K562 (cell line): ENCODE results near the gene BMF. TPM values are rescaled to one million over a fixed set of nuclear protein-coding genes. Genes with fewer than 3 reads are reported as not detected.
A peak's percentile ranks its signal among the peaks of the same experiment; 100 is the strongest.

ENCODE experiments used
- ADNP ChIP-seq: fragments of 200-800 bp; sonication (Bioruptor generic); IDR thresholded peaks from 2 replicates; pipeline ENCODE4 v1.6.1; 2016; ENCODE audit warnings: missing genetic modification characterization, missing compliant biosample characterization
- ARID2 ChIP-seq: fragments of 450-650 bp; IDR thresholded peaks from 2 replicates; pipeline ENCODE4 v1.6.1; 2017; ENCODE audit warnings: antibody characterized with exemption, mild to moderate bottlenecking
- BDP1 ChIP-seq: IDR thresholded peaks from 3 replicates; pipeline ENCODE4 v1.6.1; 2011; ENCODE audit not compliant: insufficient read length, insufficient read depth
- CCNT2 ChIP-seq: IDR thresholded peaks from 2 replicates; pipeline ENCODE4 v1.6.1; 2011; ENCODE audit warnings: borderline replicate concordance, low read depth, mild to moderate bottlenecking, moderate library complexity, mixed read lengths, low read length; ENCODE audit not compliant: insufficient read length; ENCODE audit errors: extremely low read depth
- ESRRA ChIP-seq: fragments of 450-650 bp; IDR thresholded peaks from 2 replicates; pipeline ENCODE4 v1.6.1; 2014; ENCODE audit warnings: low read depth, mild to moderate bottlenecking, moderate library complexity, borderline replicate concordance
- GABPB2 ChIP-seq: fragments of 250-450 bp; sonication (Bioruptor Pico); conservative IDR thresholded peaks from 2 replicates; pipeline ENCODE4 v1.5.1; 2021; ENCODE audit warnings: mild to moderate bottlenecking
- IFI16 ChIP-seq: fragments of 250-450 bp; sonication (Bioruptor Pico); IDR thresholded peaks from 2 replicates; pipeline ENCODE4 v2.1.2; 2022; ENCODE audit warnings: mild to moderate bottlenecking, inconsistent platforms
- MAFK ChIP-seq: IDR thresholded peaks from 2 replicates; pipeline ENCODE4 v1.6.1; 2011; ENCODE audit warnings: low read length, improper control_type of control experiment
- MEF2A ChIP-seq: IDR thresholded peaks from 2 replicates; pipeline ENCODE4 v1.6.1; 2011; ENCODE audit warnings: low read depth, mild to moderate bottlenecking, low read length, moderate library complexity; ENCODE audit not compliant: control insufficient read depth
- POLR2H ChIP-seq: IDR thresholded peaks from 2 replicates; pipeline ENCODE4 v1.6.1; 2016; ENCODE audit warnings: missing genetic modification characterization, low read depth, mild to moderate bottlenecking, control low read depth, missing compliant biosample characterization, moderate library complexity
- SMARCC2 ChIP-seq: fragments of 450-650 bp; IDR thresholded peaks from 2 replicates; pipeline ENCODE4 v1.6.1; 2017; ENCODE audit warnings: antibody characterized with exemption, moderate library complexity, mild to moderate bottlenecking, low read depth
- ZNF583 ChIP-seq: fragments of 250-450 bp; sonication (Bioruptor Pico); IDR thresholded peaks from 2 replicates; pipeline ENCODE4 v1.4.0; 2020
- polyA plus RNA-seq, 8 experiments: library from polyadenylated mRNA; depleted of rRNA in 4 of 8; stranded (reverse) in 5 of 8; unstranded in 3 of 8; fragments of >200 nt; fragmentation: Nextera tagmentation in 2 of 8; fragmentation: Illumina TruSeq in 1 of 8; extraction: Ambion mirVana in 2 of 8; extraction: Trizol in 1 of 8; gene quantifications; 2 replicates each; pipeline versions ENCODE4 v1.2.1 to v1.2.3, GENCODE V29; 2011 to 2014; ENCODE audit warnings: inconsistent platforms in 1 of 8, missing spikeins in 1 of 8
- total RNA-seq, 7 experiments: library from RNA; depleted of rRNA in 6 of 7; stranded (reverse); fragments of >200 nt in 6 of 7; fragmentation: Illumina TruSeq in 2 of 7; extraction: Trizol in 2 of 7; gene quantifications; 2 replicates each; pipeline versions ENCODE4 v1.2.1 to v1.2.3, GENCODE V29; 2011 to 2021; ENCODE audit warnings: low replicate concordance in 1 of 7
- TF ChIP-seq, protein P1 (sequence below), 2 experiments: IDR thresholded peaks; 2 replicates each; pipeline ENCODE4 v1.6.1; 2011; ENCODE audit warnings: borderline replicate concordance in 1 of 2, control low read depth in 1 of 2, low read depth in 1 of 2, low read length in 1 of 2, mild to moderate bottlenecking in 1 of 2, mixed read lengths in 1 of 2, moderate library complexity in 1 of 2; ENCODE audit not compliant: insufficient read depth in 1 of 2, insufficient read length in 1 of 2, poor library complexity in 1 of 2, severe bottlenecking in 1 of 2; ENCODE audit errors: extremely low read depth in 1 of 2
- TF ChIP-seq, protein P2 (sequence below), 2 experiments: fragments of 150-350 bp in 1 of 2; IDR thresholded peaks; 2 replicates each; pipeline ENCODE4 v1.6.1; 2012 to 2016; ENCODE audit warnings: low read depth in 2 of 2, low read length in 2 of 2, mild to moderate bottlenecking in 1 of 2, moderate library complexity in 1 of 2
- TF ChIP-seq, protein P3 (sequence below): IDR thresholded peaks from 2 replicates; pipeline ENCODE4 v1.6.1; 2011; ENCODE audit not compliant: insufficient read length; ENCODE audit errors: extremely low read depth
- TF ChIP-seq, protein P4 (sequence below): IDR thresholded peaks from 2 replicates; pipeline ENCODE4 v1.6.1; 2011; ENCODE audit warnings: borderline replicate concordance, low read depth, mild to moderate bottlenecking, moderate library complexity, low read length; ENCODE audit not compliant: insufficient read depth, poor library complexity, severe bottlenecking
- TF ChIP-seq, protein P5 (sequence below): fragments of 450-650 bp; IDR thresholded peaks from 2 replicates; pipeline ENCODE4 v1.6.1; 2016; ENCODE audit warnings: missing biosample characterization, missing genetic modification characterization

The BMF gene
- total and polyA plus RNA-seq, 9 of the 15 experiments (the other 6 are each of a cell fraction or from before 2014, with no cell fraction given): 0.25 to 0.91 (median 0.59) TPM; not detected in 2

DNA sequence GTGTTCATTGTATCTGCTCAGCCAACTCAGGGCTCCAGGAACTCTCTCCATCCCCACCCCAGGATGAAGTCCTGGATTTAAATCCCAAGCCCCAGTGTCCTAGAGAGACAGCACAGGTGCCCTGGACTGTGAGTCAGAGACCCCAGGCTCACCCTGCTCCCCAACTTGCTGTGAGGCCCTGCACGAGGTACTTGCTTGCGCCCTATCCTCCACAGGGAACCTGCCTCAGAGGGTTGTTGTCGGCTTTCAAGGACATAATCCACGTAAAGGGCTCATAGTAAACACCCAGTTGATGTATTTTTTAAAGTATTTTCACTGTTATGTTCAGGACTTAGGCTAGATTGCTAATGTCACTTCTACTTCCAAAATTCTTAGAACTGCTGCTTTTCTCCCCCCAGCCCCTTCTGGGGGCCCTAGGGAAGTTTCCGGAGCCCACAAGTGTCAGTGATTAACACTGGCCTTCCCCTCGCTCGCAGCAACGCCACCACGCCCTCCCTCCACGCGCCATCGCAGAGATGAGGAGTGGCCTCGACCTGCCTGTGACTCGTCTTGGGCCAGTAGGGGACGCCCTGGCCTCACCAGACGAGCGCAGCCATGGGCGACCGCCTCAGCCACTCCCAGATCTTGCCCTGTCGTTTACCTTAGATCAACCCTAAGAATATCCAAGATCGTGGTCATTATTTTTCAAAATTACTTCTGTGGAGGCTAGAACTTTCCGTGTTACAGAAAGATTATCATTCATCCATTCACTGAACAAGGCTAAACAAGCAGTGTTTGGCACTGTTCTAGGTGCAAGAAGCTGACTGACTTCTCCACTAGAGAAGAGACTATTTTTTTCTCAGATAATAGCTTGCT lies 63.7 kb downstream of the BMF start (continued):
- TF ChIP-seq, protein P1, sequence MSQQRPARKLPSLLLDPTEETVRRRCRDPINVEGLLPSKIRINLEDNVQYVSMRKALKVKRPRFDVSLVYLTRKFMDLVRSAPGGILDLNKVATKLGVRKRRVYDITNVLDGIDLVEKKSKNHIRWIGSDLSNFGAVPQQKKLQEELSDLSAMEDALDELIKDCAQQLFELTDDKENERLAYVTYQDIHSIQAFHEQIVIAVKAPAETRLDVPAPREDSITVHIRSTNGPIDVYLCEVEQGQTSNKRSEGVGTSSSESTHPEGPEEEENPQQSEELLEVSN (IDR thresholded peaks at IDR 0.05; ENCODE audit: borderline replicate concordance in 1 of 2, extremely low read depth in 1 of 2, insufficient read depth in 1 of 2, insufficient read length in 1 of 2, low read depth in 1 of 2, low read length in 1 of 2, poor library complexity in 1 of 2, severe bottlenecking in 1 of 2): peak; percentile 24 to 45
- TF ChIP-seq SMARCC2: no peak
- peak; percentile 24; the same call in 1 of the 2 replicates for TF ChIP-seq ESRRA
- TF ChIP-seq BDP1: no peak
- TF ChIP-seq, protein P2, sequence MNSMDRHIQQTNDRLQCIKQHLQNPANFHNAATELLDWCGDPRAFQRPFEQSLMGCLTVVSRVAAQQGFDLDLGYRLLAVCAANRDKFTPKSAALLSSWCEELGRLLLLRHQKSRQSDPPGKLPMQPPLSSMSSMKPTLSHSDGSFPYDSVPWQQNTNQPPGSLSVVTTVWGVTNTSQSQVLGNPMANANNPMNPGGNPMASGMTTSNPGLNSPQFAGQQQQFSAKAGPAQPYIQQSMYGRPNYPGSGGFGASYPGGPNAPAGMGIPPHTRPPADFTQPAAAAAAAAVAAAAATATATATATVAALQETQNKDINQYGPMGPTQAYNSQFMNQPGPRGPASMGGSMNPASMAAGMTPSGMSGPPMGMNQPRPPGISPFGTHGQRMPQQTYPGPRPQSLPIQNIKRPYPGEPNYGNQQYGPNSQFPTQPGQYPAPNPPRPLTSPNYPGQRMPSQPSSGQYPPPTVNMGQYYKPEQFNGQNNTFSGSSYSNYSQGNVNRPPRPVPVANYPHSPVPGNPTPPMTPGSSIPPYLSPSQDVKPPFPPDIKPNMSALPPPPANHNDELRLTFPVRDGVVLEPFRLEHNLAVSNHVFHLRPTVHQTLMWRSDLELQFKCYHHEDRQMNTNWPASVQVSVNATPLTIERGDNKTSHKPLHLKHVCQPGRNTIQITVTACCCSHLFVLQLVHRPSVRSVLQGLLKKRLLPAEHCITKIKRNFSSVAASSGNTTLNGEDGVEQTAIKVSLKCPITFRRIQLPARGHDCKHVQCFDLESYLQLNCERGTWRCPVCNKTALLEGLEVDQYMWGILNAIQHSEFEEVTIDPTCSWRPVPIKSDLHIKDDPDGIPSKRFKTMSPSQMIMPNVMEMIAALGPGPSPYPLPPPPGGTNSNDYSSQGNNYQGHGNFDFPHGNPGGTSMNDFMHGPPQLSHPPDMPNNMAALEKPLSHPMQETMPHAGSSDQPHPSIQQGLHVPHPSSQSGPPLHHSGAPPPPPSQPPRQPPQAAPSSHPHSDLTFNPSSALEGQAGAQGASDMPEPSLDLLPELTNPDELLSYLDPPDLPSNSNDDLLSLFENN (IDR thresholded peaks at IDR 0.05; ENCODE audit: low read depth in 2 of 2, low read length in 2 of 2): 0 out of 4 replicates have a peak, but pooled peaks of 1 of the 2 experiments have one; percentile 18
- no peak for TF ChIP-seq MEF2A
- TF ChIP-seq IFI16 (CRISPR knock-in tag): no peak
- TF ChIP-seq CCNT2: no peak
- TF ChIP-seq ZNF583: no peak
- TF ChIP-seq ARID2: peak; percentile 82
- TF ChIP-seq, protein P3, sequence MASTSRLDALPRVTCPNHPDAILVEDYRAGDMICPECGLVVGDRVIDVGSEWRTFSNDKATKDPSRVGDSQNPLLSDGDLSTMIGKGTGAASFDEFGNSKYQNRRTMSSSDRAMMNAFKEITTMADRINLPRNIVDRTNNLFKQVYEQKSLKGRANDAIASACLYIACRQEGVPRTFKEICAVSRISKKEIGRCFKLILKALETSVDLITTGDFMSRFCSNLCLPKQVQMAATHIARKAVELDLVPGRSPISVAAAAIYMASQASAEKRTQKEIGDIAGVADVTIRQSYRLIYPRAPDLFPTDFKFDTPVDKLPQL: no peak
- no peak for TF ChIP-seq GABPB2 (CRISPR knock-in tag)
- TF ChIP-seq, protein P4, sequence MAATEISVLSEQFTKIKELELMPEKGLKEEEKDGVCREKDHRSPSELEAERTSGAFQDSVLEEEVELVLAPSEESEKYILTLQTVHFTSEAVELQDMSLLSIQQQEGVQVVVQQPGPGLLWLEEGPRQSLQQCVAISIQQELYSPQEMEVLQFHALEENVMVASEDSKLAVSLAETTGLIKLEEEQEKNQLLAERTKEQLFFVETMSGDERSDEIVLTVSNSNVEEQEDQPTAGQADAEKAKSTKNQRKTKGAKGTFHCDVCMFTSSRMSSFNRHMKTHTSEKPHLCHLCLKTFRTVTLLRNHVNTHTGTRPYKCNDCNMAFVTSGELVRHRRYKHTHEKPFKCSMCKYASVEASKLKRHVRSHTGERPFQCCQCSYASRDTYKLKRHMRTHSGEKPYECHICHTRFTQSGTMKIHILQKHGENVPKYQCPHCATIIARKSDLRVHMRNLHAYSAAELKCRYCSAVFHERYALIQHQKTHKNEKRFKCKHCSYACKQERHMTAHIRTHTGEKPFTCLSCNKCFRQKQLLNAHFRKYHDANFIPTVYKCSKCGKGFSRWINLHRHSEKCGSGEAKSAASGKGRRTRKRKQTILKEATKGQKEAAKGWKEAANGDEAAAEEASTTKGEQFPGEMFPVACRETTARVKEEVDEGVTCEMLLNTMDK: peak; percentile 72
- no peak for TF ChIP-seq POLR2H (tag)
- TF ChIP-seq ADNP (tag): no peak
- TF ChIP-seq MAFK: 0 out of 2 replicates have a peak, but pooled peaks have one; percentile 2
- TF ChIP-seq, protein P5, sequence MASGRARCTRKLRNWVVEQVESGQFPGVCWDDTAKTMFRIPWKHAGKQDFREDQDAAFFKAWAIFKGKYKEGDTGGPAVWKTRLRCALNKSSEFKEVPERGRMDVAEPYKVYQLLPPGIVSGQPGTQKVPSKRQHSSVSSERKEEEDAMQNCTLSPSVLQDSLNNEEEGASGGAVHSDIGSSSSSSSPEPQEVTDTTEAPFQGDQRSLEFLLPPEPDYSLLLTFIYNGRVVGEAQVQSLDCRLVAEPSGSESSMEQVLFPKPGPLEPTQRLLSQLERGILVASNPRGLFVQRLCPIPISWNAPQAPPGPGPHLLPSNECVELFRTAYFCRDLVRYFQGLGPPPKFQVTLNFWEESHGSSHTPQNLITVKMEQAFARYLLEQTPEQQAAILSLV (tag): no peak
